T47D (cell line): ENCODE measurements around the gene WDTC1.
A peak's percentile ranks its signal among the peaks of the same experiment; 100 is the strongest.
"Not testable (repeated sequence)": the region's sequence is repeated elsewhere in the genome, so short reads cannot be mapped to it uniquely, and the experiment has no call there.

Experiments used
- DNase-seq, 2 experiments: peaks; one replicate each; pipeline versions ENCODE4 v3.0.0 to v3.0.0-alpha.2; 2011 to 2012; ENCODE audit warnings: low read depth in 1 of 2, low spot score in 1 of 2
- JUND ChIP-seq: IDR thresholded peaks from 2 replicates; pipeline ENCODE4 v1.6.1; 2012; ENCODE audit warnings: low read depth
- in situ Hi-C: cut with HindIII; loops from 2 replicates; pipeline ENCODE4 v1.10.0; 2016; ENCODE audit warnings: low sequenced_read_pairs, low pct_unique_long_range_greater_than_20kb

WDTC1 gene

GRCh38 chr1:27274204-27274603 lies 39.8 kb downstream of the WDTC1 start:
- in situ Hi-C loops, result no loop called here
- no peak for DNase-seq
- TF ChIP-seq JUND, result no peak

DNA sequence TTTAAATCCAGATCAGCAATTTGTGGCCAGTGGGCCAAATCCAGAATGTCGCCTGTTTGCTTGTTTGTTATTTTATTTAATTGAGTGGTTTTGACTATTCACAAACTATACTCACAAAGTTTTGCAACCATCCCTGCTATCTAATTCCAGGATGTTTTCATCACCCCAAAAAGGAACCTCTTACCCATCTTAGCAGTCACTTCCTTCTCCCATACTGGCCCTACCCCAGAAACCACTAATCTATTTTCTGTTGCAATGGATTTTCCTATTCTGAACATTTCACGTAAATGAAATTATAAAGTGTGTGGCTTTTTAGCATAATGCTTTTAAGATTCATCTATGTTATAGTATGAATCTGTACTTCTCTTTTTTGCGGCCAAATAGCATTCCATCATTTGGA lies 41.3 kb downstream of the WDTC1 start:
- no peak for DNase-seq
- in situ Hi-C loops, result no loop called here
- no peak for TF ChIP-seq JUND

DNA sequence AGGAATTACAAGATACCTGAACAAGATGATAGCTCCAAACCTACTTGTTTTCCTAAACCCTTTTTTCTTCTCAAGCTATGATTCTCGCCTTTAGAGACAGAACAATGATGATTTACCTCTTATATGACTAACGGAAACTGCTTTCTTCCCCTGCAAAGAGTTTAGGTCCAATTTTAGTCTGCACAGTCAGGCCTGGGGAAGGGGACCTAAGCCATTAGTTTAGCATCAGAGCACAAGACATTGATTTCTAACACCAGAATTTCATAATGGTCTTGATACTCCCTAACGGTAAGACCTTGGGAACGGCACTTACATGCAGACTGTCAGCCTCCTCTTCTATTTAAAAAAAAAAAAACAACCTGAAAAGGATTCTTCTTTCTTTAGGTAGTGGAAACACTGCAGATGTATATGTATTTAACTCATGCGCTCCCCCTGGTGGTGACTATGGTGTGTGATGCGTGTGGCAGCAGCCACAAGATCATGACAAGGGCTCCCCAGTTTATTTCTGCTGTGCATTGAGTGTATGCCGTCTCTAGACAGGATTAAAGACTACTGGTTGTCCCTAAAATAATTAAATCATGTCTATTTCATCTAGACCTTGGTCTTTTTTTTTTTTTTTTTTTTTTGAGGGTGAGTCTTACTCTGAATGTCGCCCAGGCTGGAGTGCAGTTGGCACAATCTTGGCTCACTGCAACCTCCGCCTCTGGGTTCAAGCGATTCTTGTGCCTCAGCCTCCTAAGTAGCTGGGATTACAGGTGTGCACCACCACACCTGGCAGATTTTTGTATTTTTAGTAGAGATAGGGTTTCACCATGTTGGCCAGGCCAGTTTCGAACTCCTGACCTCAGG lies 50.2 kb downstream of the WDTC1 start:
- in situ Hi-C loops, result no loop called here
- TF ChIP-seq JUND, result no peak
- peak; percentile 75 to 77 for DNase-seq

GRCh38 chr1:27285274-27285660 lies 50.8 kb downstream of the WDTC1 start:
- no peak for TF ChIP-seq JUND
- in situ Hi-C loops, result no loop called here
- no peak for DNase-seq

DNA sequence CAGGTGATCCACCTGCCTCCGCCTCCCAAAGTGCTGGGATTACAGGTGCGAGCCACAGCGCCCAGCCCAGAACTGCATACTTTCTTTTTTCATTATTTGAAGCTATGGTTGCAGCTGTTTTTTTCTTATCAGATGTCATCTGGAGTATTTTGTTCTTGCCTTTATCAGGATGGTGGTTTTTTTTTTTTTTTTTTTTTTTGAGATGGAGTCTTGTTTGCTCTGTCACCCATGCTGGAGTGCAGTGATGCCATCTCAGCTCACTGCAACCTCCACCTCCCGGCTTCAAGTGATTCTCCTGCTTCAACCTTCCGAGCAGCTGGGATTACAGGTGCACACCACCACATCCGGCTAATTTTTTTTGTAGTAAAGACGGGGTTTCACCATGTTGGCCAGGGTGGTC lies 51.4 kb downstream of the WDTC1 start:
- DNase-seq, in situ Hi-C loops: not testable (repeated sequence)

DNA sequence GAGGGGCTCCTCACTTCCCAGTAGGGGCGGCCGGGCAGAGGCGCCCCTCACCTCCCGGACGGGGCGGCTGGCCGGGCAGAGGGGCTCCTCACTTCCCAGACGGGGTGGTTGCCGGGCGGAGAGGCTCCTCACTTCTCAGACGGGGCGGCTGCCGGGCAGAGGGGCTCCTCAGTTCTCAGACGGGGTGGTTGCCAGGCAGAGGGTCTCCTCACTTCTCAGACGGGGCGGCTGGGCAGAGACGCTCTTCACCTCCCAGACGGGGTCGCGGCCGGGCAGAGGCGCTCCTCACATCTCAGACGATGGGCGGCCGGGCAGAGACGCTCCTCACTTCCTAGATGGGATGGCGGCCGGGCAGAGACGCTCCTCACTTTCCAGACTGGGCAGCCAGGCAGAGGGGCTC lies 54.7 kb downstream of the WDTC1 start:
- in situ Hi-C loops, DNase-seq: not testable (repeated sequence)

GRCh38 chr1:27290581-27290980 lies 56.1 kb downstream of the WDTC1 start:
- no peak for TF ChIP-seq JUND
- in situ Hi-C loops, result no loop called here
- DNase-seq, result no peak

DNA sequence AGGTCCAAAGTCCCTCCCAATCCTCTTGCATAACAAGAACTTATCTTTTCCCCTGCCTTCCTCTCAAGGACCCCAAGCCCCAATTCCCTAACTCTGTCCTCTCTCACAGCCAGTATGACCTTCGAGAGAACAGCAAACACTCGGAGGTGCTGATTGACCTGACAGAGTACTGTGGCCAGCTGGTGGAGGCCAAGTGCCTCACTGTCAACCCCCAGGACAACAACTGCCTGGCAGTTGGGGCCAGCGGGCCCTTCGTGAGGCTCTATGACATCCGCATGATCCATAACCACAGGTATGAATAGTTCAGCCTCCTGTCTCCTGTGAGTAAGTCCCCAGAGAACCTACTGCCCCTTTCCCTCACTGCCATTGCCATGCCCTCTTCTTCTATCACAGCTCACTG lies 57.7 kb downstream of the WDTC1 start:
- DNase-seq, result no peak
- in situ Hi-C loops, result no loop called here
- no peak for TF ChIP-seq JUND

GRCh38 chr1:27293915-27294314 lies 59.5 kb downstream of the WDTC1 start:
- in situ Hi-C loops, result no loop called here
- TF ChIP-seq JUND, result no peak
- DNase-seq, result no peak

GRCh38 chr1:27296773-27297291 lies 62.4 kb downstream of the WDTC1 start:
- no peak for TF ChIP-seq JUND
- in situ Hi-C loops, result no loop called here
- DNase-seq, result peak; percentile 54 to 58

DNA sequence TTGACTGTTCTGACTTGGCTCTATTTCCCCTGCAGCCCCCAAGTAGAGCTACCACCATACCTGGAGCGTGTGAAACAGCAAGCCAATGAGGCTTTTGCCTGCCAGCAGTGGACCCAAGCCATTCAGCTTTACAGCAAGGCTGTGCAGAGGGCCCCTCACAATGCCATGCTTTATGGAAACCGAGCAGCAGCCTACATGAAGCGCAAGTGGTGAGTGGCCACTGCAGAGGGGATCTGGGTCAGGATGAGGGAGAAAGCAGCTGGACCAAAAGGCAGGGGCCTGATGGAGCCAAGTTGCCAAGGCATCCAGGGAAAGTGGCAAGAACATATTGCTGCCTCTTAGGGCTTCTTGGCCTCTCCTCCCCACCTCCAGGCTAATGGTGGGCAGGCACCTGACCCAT lies 63.5 kb downstream of the WDTC1 start:
- in situ Hi-C loops, result no loop called here
- no peak for TF ChIP-seq JUND
- DNase-seq, result no peak

DNA sequence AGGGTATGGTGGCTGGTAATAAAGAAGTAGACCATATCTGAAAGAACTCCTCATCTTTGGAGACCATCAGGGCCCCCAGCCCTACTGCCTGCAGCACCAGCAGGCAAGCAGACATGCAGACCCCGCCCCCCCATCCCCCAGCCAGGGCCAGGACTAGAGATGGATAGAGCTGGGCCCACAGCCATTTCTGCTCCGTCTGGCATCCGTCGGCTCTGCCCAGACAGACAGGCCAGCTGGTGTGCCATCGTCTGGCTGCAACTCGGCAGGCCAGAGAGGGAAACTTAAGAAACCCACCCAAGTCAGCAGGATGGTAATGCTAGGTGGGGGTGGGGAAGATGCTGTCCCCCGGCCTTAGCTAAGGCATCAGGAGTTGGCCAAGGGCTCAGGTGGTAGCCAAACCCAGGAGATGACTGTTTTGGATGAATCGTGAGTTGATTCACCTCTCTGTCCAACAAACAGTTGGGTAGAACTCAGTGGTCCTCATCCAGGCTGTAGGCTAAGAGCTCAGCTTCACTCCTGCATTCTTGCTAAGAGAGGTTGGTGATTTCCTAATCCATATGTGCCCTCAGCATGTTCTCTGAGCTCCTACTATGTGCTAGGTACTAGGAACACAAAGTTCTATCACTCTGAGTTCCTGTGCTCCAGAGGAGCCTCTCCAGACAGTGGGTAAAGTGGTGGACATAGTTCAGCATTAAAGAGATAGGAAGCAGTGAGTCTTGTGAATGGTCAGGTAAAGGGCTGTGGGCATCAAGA lies 64.4 kb downstream of the WDTC1 start:
- TF ChIP-seq JUND, result no peak
- DNase-seq, result no peak

More for the DNA sequence above, 64.4 kb downstream of the WDTC1 start:
- in situ Hi-C loops, result no loop called here
